ENCODE results near the gene POLR2L. TPM values are rescaled to one million over a fixed set of nuclear protein-coding genes. Genes with fewer than 3 reads are reported as not detected.

The POLR2L gene
- total RNA-seq, 4 donors from 2014 or later, result 45.6 to 90.3 (median 64.7) TPM

DNA sequence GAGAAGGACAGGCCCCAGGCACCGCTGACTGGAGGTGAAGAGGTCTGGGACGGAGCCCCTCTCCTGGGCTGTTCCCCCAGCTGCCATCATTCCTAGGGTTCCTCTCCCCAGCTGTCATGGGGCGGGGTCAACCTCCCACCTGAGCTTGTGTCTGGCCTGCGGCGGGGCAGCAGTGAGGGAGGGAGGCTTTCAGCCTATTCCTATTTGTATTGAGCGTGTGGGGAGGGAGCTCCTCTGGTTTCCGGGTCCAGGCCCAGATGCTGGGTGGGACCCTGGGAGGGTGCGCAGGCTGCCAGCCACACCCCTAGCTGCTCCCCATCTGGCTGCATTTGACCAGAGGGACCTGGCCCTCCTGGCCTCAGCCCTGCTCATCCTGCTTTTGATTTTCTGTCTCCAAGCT is 14.1 kb upstream of the POLR2L start:
- TF ChIP-seq, protein P1, sequence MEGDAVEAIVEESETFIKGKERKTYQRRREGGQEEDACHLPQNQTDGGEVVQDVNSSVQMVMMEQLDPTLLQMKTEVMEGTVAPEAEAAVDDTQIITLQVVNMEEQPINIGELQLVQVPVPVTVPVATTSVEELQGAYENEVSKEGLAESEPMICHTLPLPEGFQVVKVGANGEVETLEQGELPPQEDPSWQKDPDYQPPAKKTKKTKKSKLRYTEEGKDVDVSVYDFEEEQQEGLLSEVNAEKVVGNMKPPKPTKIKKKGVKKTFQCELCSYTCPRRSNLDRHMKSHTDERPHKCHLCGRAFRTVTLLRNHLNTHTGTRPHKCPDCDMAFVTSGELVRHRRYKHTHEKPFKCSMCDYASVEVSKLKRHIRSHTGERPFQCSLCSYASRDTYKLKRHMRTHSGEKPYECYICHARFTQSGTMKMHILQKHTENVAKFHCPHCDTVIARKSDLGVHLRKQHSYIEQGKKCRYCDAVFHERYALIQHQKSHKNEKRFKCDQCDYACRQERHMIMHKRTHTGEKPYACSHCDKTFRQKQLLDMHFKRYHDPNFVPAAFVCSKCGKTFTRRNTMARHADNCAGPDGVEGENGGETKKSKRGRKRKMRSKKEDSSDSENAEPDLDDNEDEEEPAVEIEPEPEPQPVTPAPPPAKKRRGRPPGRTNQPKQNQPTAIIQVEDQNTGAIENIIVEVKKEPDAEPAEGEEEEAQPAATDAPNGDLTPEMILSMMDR (IDR thresholded peaks at IDR 0.05), result no peak
- TF ChIP-seq POLR2A (IDR thresholded peaks at IDR 0.05), result no peak
- intact Hi-C loops (cut with DNase I), result no loop called here
- 67% methylated on average over 4 of the region's 8 CpGs; no CpG with 5 or more reads in 1 of the 2 donors for WGBS, 2 donors
- H3K4me1 ChIP-seq, result peaks cover 11 to 43% (median 11%) of the 10 kb centered on the region in 3 donors
- H3K27ac ChIP-seq, result no peak overlapping the region
- no peak overlapping the region for H3K4me3 ChIP-seq
- H3K27me3 ChIP-seq, result no peaks in the 10 kb centered on the region
- H3K9me3 ChIP-seq, result no peaks in the 10 kb centered on the region
- no peak for DNase-seq
- no peaks in the 10 kb centered on the region for H3K36me3 ChIP-seq

DNA sequence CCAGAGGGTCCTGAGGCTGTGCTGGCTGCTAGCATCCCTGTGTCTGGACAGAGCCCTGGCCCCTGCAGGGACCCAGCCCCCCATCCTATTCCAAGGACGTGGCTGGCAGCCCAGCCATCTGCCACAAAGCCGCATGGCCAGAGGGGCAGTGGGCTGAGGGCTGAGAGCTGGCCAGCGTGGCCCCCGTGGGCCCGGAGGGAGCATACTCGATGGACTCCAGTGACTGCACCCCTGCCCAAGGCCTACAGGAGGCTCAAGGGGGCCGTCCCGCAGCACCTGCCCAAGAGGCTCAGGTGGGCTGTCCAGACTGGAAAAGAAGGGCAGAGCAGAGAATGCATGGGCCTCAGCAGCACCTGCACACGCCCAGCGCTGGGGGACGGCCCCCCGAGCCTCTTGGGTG is 13.5 kb upstream of the POLR2L start:
- H3K4me3 ChIP-seq, result no peak overlapping the region
- no peaks in the 10 kb centered on the region for H3K9me3 ChIP-seq
- no peaks in the 10 kb centered on the region for H3K36me3 ChIP-seq
- no peak for TF ChIP-seq POLR2A (IDR thresholded peaks at IDR 0.05)
- TF ChIP-seq, protein P1 (IDR thresholded peaks at IDR 0.05), result no peak
- peaks cover 11 to 49% (median 11%) of the 10 kb centered on the region in 3 donors for H3K4me1 ChIP-seq
- no peak for DNase-seq
- intact Hi-C loops (cut with DNase I), result no loop called here
- peaks cover 0 to 2% (median 0%) of the 10 kb centered on the region in 4 donors for H3K27me3 ChIP-seq
- no peak overlapping the region for H3K27ac ChIP-seq
- 100% methylated on average over 1 of the region's 12 CpGs; no CpG with 5 or more reads in 1 of the 2 donors for WGBS, 2 donors

DNA sequence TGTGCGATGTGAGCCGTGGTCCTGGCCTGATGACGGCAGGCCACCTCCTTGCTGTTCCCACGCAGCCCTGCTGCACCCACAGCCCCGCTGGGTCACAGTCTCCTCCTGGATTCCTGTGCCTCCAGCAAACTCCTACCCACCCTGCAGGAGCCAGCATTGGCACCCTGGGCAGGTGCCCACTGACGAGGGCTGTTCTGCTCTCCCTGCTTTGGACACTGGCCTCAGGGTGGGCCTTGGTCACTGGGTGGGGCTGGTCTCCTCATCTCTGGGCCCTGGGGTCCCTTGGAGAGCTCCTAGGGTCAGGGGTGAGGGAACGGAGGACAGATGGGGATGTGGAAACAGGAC is 13.0 kb upstream of the POLR2L start:
- H3K36me3 ChIP-seq, result no peaks in the 10 kb centered on the region
- H3K9me3 ChIP-seq, result no peaks in the 10 kb centered on the region
- WGBS, 2 donors, result no CpG with 5 or more reads among the region's 7 CpGs
- DNase-seq, result no peak
- intact Hi-C loops (cut with DNase I), result no loop called here
- H3K27ac ChIP-seq, result no peak overlapping the region
- no peak overlapping the region for H3K4me3 ChIP-seq
- H3K27me3 ChIP-seq, result peaks cover 0 to 7% (median 0%) of the 10 kb centered on the region in 4 donors
- H3K4me1 ChIP-seq, result peaks cover 10 to 52% (median 11%) of the 10 kb centered on the region in 3 donors
- no peak for TF ChIP-seq POLR2A (IDR thresholded peaks at IDR 0.05)
- TF ChIP-seq, protein P1 (IDR thresholded peaks at IDR 0.05), result no peak

DNA sequence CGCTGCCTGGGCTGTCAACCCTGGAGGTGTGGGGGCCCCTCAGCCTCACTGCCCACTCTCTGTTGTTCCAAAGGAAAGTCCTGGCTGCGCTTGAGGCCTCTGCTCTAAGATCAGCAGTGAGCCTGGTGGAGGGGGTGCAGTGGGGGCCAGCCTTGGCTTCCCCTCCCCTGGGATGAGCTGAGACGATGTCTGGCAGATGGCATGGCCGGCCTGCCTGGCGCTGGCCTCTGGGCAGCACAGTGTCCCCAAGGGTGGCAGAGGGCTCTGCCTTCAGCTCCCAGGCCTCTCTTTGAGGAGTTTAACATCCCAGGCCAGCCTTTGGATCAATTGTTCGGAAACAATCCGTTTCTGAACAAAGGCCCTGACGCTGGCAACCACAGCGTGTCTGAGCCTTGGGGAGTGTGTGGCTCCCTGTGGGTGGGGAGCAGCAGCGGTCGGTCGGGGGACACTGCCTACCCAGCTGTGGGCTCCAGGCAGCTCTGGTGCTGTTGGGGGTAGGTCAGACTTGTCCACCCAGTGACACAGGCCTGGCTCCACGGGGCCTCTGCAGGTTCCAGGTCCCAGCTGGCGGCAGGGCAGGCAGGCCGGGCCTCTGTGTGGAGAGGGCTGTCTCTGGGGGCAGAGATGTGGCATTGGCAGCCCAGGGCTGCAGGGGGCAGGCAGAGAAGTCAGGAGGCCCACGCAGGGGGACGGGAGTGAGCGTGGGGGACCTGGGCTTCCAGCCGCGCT is 12.4 kb upstream of the POLR2L start:
- intact Hi-C loops (cut with DNase I), result no loop called here
- Histone ChIP-seq H3K27ac (no peak overlapping the region), H3K4me3 (no peak overlapping the region), H3K9me3 (no peaks in the 10 kb centered on the region), H3K27me3 (peaks cover 0 to 13% (median 0%) of the 10 kb centered on the region in 4 donors), H3K4me1 (peaks cover 8 to 52% (median 10%) of the 10 kb centered on the region in 3 donors), H3K36me3 (no peaks in the 10 kb centered on the region)
- WGBS, 2 donors, result 86% methylated on average over 1 of the region's 20 CpGs; no CpG with 5 or more reads in 1 of the 2 donors
- no peak for DNase-seq
- TF ChIP-seq POLR2A (IDR thresholded peaks at IDR 0.05), result no peak
- TF ChIP-seq, protein P1 (IDR thresholded peaks at IDR 0.05), result no peak

DNA sequence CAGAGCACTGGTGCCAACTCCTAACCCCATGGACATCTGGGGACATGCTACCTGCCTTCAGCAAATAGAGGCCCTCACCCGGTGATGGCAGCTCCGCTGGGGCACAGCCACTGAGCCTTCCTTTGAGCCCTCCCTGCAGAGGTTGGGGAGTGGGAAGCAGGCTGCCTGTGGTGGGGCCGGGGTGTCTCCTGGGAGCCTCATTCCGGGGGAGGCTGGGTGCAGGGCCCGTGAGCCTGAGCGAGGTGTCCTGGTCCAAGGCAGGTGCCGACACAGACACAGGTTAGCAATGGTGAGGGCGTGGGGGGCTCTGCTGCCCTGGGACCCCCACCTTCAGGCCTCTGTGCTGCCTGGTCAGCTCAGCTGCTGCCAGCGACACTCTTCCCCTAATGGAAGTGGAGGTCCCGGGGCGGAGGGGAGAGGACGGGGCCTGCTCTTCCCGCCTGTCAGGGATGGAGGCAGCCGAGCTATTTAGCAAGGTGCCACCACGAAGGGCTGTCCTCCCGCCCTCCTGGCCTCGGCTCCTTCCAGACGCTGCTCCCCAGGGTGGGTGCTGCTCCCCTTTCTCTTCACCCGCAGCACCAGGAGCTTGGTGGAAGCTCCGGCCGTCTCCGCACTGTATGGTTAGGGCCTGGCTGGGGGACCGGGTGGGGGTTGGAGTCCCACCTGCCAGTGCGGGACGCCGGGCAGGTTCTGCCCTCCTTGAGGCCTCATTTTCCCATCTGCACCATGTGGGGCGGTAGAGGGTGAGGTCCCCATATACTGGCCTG is 11.5 kb upstream of the POLR2L start:
- Histone ChIP-seq H3K4me1 (peaks cover 8 to 50% (median 16%) of the 10 kb centered on the region in 3 donors), H3K4me3 (no peak overlapping the region), H3K27ac (no peak overlapping the region), H3K9me3 (no peaks in the 10 kb centered on the region), H3K36me3 (no peaks in the 10 kb centered on the region), H3K27me3 (peaks cover 0 to 22% (median 2%) of the 10 kb centered on the region in 4 donors)
- no peak for DNase-seq
- intact Hi-C loops (cut with DNase I), result no loop called here
- WGBS, 2 donors, result 98% methylated on average over 7 of the region's 27 CpGs; no CpG with 5 or more reads in 1 of the 2 donors
- no peak for TF ChIP-seq POLR2A (IDR thresholded peaks at IDR 0.05)
- TF ChIP-seq, protein P1 (IDR thresholded peaks at IDR 0.05), result no peak
